SJCRH30 (cell line): ENCODE data around the gene SLC1A3. TPM values are rescaled to one million over a fixed set of nuclear protein-coding genes. Genes with fewer than 3 reads are reported as not detected.
A peak's percentile ranks its signal among the peaks of the same experiment; 100 is the strongest.

Source experiments
- DNase-seq, 2 experiments: peaks; one replicate each; pipeline ENCODE4 v3.0.0-alpha.2; 2015 to 2020
- H3K27ac ChIP-seq: fragments of 250-450 bp; sonication (Bioruptor Pico); 2 replicates; pipeline ENCODE4 v1.5.1; 2020; ENCODE audit warnings: mild to moderate bottlenecking, moderate library complexity
- H3K27me3 ChIP-seq: fragments of 250-450 bp; sonication (Bioruptor Pico); 2 replicates; pipeline ENCODE4 v1.5.1; 2020; ENCODE audit warnings: mild to moderate bottlenecking, moderate library complexity
- H3K36me3 ChIP-seq: fragments of 250-450 bp; sonication (Bioruptor Pico); 2 replicates; pipeline ENCODE4 v1.5.1; 2020; ENCODE audit warnings: mild to moderate bottlenecking, moderate library complexity
- H3K4me1 ChIP-seq: fragments of 250-450 bp; sonication (Bioruptor Pico); 2 replicates; pipeline ENCODE4 v1.5.1; 2020; ENCODE audit warnings: mild to moderate bottlenecking, moderate library complexity
- H3K4me3 ChIP-seq: fragments of 250-450 bp; sonication (Bioruptor Pico); 2 replicates; pipeline ENCODE4 v1.5.1; 2020; ENCODE audit warnings: mild to moderate bottlenecking, moderate library complexity
- H3K9me3 ChIP-seq: fragments of 250-450 bp; sonication (Bioruptor Pico); replicated peaks from 2 replicates; pipeline ENCODE4 v1.5.1; 2020; ENCODE audit warnings: mild to moderate bottlenecking, moderate library complexity
- total RNA-seq: library from RNA; depleted of rRNA; stranded (reverse); fragments of >200 nt; shearing (Covaris generic); gene quantifications from 2 replicates; pipeline ENCODE4 v1.2.3, GENCODE V29; 2014

The SLC1A3 gene
- total RNA-seq, 1 experiment from 2014 or later, result 1.4 TPM

GRCh38 chr5:36733183-36733582 lies 126.8 kb downstream of the SLC1A3 start:
- no peak for DNase-seq
- H3K27me3 ChIP-seq, result no peaks in the 10 kb centered on the region
- H3K4me1 ChIP-seq, result peaks cover 6% of the 10 kb centered on the region
- no peaks in the 10 kb centered on the region for H3K36me3 ChIP-seq
- no peak overlapping the region for H3K4me3 ChIP-seq
- no peak overlapping the region for H3K27ac ChIP-seq
- no peaks in the 10 kb centered on the region for H3K9me3 ChIP-seq

DNA sequence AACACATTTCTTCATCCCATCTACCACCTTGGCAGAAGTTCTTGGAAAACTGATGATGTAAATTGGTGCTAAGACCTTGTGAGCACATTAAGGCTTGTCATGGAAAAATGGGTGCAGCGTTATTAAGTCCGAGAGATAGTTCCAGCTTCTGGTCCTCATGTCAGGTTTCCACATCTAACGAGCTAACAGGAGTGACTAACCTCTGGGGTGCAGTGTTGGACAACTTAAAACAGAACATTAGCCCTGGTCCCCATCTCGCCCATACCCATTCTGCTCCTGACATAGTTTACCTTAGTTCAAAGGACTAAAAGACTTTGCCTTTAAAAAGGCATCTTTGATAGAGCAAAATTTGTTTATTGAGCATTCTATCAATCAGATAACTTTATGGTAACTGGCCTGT lies 128.0 kb downstream of the SLC1A3 start:
- H3K27ac ChIP-seq, result no peak overlapping the region
- H3K4me3 ChIP-seq, result no peak overlapping the region
- DNase-seq, result peak; percentile 22 to 58
- H3K9me3 ChIP-seq, result no peaks in the 10 kb centered on the region
- no peaks in the 10 kb centered on the region for H3K36me3 ChIP-seq
- no peaks in the 10 kb centered on the region for H3K27me3 ChIP-seq
- peaks cover 6% of the 10 kb centered on the region for H3K4me1 ChIP-seq

DNA sequence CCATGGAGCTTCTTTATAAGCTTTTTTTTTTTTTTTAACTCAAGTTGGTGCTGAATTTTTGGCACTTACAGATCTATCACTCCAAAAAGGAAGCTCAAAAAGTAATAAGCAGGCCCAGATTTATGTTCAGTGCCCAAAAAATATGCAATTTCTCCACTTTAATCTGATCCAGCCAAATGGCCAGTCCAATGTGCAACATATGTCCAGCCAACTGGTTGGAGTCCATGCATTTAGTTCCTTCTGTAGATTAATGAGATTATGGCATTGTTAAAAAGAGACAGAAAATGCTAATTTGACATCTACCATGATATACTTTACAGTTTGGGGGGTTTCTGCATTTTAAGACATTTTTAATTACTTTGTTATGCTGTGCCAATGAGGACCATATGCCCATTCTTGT lies 129.5 kb downstream of the SLC1A3 start:
- Histone ChIP-seq H3K36me3 (no peaks in the 10 kb centered on the region), H3K9me3 (no peaks in the 10 kb centered on the region), H3K4me3 (no peak overlapping the region), H3K27ac (no peak overlapping the region), H3K4me1 (peaks cover 12% of the 10 kb centered on the region), H3K27me3 (no peaks in the 10 kb centered on the region)
- DNase-seq, result no peak
